GM23338 (cell line): ENCODE measurements around the gene OOEP. TPM values are rescaled to one million over a fixed set of nuclear protein-coding genes. Genes with fewer than 3 reads are reported as not detected.

Source experiments
- ATAC-seq: fragments of 200-7000 bp; cut with Tn5 transposase; 3 replicates; pipeline ENCODE4 v1.9.1; 2020
- DNase-seq: peaks from one replicate; pipeline ENCODE4 v3.0.0-alpha.2; 2015; ENCODE audit warnings: low spot score
- H2AFZ ChIP-seq: fragments of 200-600 bp; sonication (generic); 2 replicates; pipeline ENCODE4 v1.8.0; 2016; ENCODE audit warnings: antibody characterized with exemption, mild to moderate bottlenecking, moderate library complexity
- H3F3A ChIP-seq: fragments of 200-600 bp; sonication (generic); replicated peaks from 2 replicates; pipeline ENCODE4 v1.8.0; 2017; ENCODE audit warnings: antibody characterized with exemption, mixed run types, low read depth
- H3K27ac ChIP-seq: fragments of 200-600 bp; sonication (generic); 2 replicates; pipeline ENCODE4 v1.6.1; 2016; ENCODE audit warnings: low read depth
- H3K27me3 ChIP-seq: fragments of 200-600 bp; sonication (generic); 2 replicates; pipeline ENCODE4 v1.8.0; 2016; ENCODE audit warnings: mild to moderate bottlenecking, mixed run types, moderate library complexity; ENCODE audit not compliant: insufficient read depth
- H3K36me3 ChIP-seq: fragments of 200-600 bp; sonication (generic); 2 replicates; pipeline ENCODE4 v1.8.0; 2016; ENCODE audit warnings: mild to moderate bottlenecking; ENCODE audit not compliant: insufficient read depth
- H3K4me1 ChIP-seq: fragments of 200-600 bp; sonication (generic); 2 replicates; pipeline ENCODE4 v1.8.0; 2016; ENCODE audit warnings: mild to moderate bottlenecking, moderate library complexity; ENCODE audit not compliant: insufficient read depth
- H3K4me2 ChIP-seq: fragments of 200-600 bp; sonication (generic); 2 replicates; pipeline ENCODE4 v1.7.1; 2017; ENCODE audit warnings: mixed run types
- H3K4me3 ChIP-seq: fragments of 200-600 bp; sonication (generic); 2 replicates; pipeline ENCODE4 v1.6.1; 2016; ENCODE audit warnings: mixed run types
- H3K79me2 ChIP-seq: fragments of 200-600 bp; sonication (generic); replicated peaks from 2 replicates; pipeline ENCODE4 v1.8.0; 2017; ENCODE audit warnings: mild to moderate bottlenecking; ENCODE audit not compliant: insufficient read depth
- H3K9me2 ChIP-seq: fragments of 200-600 bp; sonication (generic); 2 replicates; pipeline ENCODE4 v1.8.0; 2017; ENCODE audit not compliant: insufficient read depth
- H4K20me1 ChIP-seq: fragments of 200-600 bp; sonication (generic); replicated peaks from 2 replicates; pipeline ENCODE4 v1.8.0; 2017; ENCODE audit warnings: mild to moderate bottlenecking; ENCODE audit not compliant: insufficient read depth
- H3K27ac Mint-ChIP-seq: 2 replicates; pipeline ENCODE4 v1.8.0; 2020; ENCODE audit warnings: inconsistent platforms, mild to moderate bottlenecking, moderate library complexity, mixed read lengths
- H3K27me3 Mint-ChIP-seq: 3 replicates; pipeline ENCODE4 v1.8.0; 2022; ENCODE audit warnings: low read depth, mild to moderate bottlenecking, moderate library complexity, mixed read lengths, inconsistent platforms; ENCODE audit not compliant: insufficient read depth, poor library complexity
- H3K36me3 Mint-ChIP-seq: 3 replicates; pipeline ENCODE4 v1.8.0; 2021; ENCODE audit warnings: low read depth, mild to moderate bottlenecking, inconsistent platforms, moderate library complexity, mixed read lengths
- H3K4me1 Mint-ChIP-seq: 3 replicates; pipeline ENCODE4 v1.8.0; 2020; ENCODE audit warnings: mild to moderate bottlenecking, inconsistent platforms, mixed read lengths
- H3K4me3 Mint-ChIP-seq: 3 replicates; pipeline ENCODE4 v1.8.0; 2021; ENCODE audit warnings: moderate library complexity, mild to moderate bottlenecking, inconsistent platforms, mixed read lengths
- H3K9me3 Mint-ChIP-seq: 3 replicates; pipeline ENCODE4 v1.8.0; 2020; ENCODE audit warnings: moderate library complexity, mild to moderate bottlenecking, inconsistent platforms, mixed read lengths
- EZH2 ChIP-seq: fragments of 200-600 bp; sonication (generic); IDR thresholded peaks from one replicate; pipeline ENCODE4 v1.8.0; 2017; ENCODE audit warnings: antibody characterized with exemption, mild to moderate bottlenecking, low read depth; ENCODE audit not compliant: unreplicated experiment
- EZH2phosphoT487 ChIP-seq: fragments of 200-600 bp; sonication (generic); IDR thresholded peaks from one replicate; pipeline ENCODE4 v1.8.1; 2018; ENCODE audit warnings: antibody characterized with exemption; ENCODE audit not compliant: unreplicated experiment
- NANOG ChIP-seq: IDR thresholded peaks from 2 replicates; pipeline ENCODE4 v1.6.1; 2016; ENCODE audit warnings: antibody characterized with exemption, borderline replicate concordance
- POLR2AphosphoS5 ChIP-seq: IDR thresholded peaks from 2 replicates; pipeline ENCODE4 v1.6.1; 2016; ENCODE audit warnings: antibody characterized with exemption, low read depth
- ZNF114 ChIP-seq: fragments of 250-450 bp; sonication (Bioruptor Pico); IDR thresholded peaks from 2 replicates; pipeline ENCODE4 v1.5.0; 2020; ENCODE audit warnings: mild to moderate bottlenecking, moderate library complexity
- ZNF331 ChIP-seq: fragments of 250-450 bp; sonication (Bioruptor Pico); IDR thresholded peaks from 2 replicates; pipeline ENCODE4 v1.5.0; 2020; ENCODE audit warnings: low read depth, mild to moderate bottlenecking, moderate library complexity
- polyA plus RNA-seq: library from polyadenylated mRNA; unstranded; fragments of >200 nt; fragmentation: Nextera tagmentation; extraction: Ambion mirVana; gene quantifications from 2 replicates; pipeline ENCODE4 v1.2.1, GENCODE V29; 2016
- total RNA-seq: library from RNA; depleted of rRNA; stranded (reverse); fragments of >200 nt; shearing (Covaris generic); gene quantifications from 2 replicates; pipeline ENCODE4 v1.2.3, GENCODE V29; 2014
- TF ChIP-seq, protein P1 (sequence below): fragments of 250-450 bp; sonication (Bioruptor Pico); IDR thresholded peaks from 2 replicates; pipeline ENCODE4 v1.5.0; 2020; ENCODE audit warnings: mild to moderate bottlenecking, moderate library complexity
- TF ChIP-seq, protein P2 (sequence below), 2 experiments: fragments of 200-600 bp in 1 of 2; sonication (generic) in 1 of 2; conservative IDR thresholded peaks; 2 replicates each; pipeline versions ENCODE4 v1.5.1 to v1.6.1; 2016 to 2017; ENCODE audit warnings: antibody characterized with exemption in 2 of 2, low read depth in 2 of 2, mild to moderate bottlenecking in 2 of 2, moderate library complexity in 1 of 2

Gene OOEP
- total and polyA plus RNA-seq, 2 experiments from 2014 or later: 0.73 TPM; not detected in 1

DNA sequence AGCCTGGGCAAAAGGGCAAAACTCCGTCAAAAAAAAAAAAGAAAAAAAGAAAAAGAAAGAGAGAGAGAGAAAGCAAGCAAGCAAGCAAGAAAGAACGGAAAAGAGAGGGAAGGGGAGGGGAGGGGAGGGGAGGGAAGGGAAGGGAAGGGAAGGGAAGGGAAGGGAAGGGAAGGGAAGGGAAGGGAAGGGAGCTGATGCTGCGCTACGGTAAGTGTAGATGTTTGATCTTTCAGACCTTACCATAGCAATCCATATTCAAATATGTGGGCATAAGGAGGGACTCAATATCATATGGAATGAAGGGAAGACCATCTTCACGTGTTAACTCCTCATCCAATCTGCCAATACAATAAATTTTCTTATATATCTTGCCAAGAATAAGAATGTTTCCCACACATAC lies 27.5 kb downstream of the OOEP start (continued):
- TF ChIP-seq, protein P1, sequence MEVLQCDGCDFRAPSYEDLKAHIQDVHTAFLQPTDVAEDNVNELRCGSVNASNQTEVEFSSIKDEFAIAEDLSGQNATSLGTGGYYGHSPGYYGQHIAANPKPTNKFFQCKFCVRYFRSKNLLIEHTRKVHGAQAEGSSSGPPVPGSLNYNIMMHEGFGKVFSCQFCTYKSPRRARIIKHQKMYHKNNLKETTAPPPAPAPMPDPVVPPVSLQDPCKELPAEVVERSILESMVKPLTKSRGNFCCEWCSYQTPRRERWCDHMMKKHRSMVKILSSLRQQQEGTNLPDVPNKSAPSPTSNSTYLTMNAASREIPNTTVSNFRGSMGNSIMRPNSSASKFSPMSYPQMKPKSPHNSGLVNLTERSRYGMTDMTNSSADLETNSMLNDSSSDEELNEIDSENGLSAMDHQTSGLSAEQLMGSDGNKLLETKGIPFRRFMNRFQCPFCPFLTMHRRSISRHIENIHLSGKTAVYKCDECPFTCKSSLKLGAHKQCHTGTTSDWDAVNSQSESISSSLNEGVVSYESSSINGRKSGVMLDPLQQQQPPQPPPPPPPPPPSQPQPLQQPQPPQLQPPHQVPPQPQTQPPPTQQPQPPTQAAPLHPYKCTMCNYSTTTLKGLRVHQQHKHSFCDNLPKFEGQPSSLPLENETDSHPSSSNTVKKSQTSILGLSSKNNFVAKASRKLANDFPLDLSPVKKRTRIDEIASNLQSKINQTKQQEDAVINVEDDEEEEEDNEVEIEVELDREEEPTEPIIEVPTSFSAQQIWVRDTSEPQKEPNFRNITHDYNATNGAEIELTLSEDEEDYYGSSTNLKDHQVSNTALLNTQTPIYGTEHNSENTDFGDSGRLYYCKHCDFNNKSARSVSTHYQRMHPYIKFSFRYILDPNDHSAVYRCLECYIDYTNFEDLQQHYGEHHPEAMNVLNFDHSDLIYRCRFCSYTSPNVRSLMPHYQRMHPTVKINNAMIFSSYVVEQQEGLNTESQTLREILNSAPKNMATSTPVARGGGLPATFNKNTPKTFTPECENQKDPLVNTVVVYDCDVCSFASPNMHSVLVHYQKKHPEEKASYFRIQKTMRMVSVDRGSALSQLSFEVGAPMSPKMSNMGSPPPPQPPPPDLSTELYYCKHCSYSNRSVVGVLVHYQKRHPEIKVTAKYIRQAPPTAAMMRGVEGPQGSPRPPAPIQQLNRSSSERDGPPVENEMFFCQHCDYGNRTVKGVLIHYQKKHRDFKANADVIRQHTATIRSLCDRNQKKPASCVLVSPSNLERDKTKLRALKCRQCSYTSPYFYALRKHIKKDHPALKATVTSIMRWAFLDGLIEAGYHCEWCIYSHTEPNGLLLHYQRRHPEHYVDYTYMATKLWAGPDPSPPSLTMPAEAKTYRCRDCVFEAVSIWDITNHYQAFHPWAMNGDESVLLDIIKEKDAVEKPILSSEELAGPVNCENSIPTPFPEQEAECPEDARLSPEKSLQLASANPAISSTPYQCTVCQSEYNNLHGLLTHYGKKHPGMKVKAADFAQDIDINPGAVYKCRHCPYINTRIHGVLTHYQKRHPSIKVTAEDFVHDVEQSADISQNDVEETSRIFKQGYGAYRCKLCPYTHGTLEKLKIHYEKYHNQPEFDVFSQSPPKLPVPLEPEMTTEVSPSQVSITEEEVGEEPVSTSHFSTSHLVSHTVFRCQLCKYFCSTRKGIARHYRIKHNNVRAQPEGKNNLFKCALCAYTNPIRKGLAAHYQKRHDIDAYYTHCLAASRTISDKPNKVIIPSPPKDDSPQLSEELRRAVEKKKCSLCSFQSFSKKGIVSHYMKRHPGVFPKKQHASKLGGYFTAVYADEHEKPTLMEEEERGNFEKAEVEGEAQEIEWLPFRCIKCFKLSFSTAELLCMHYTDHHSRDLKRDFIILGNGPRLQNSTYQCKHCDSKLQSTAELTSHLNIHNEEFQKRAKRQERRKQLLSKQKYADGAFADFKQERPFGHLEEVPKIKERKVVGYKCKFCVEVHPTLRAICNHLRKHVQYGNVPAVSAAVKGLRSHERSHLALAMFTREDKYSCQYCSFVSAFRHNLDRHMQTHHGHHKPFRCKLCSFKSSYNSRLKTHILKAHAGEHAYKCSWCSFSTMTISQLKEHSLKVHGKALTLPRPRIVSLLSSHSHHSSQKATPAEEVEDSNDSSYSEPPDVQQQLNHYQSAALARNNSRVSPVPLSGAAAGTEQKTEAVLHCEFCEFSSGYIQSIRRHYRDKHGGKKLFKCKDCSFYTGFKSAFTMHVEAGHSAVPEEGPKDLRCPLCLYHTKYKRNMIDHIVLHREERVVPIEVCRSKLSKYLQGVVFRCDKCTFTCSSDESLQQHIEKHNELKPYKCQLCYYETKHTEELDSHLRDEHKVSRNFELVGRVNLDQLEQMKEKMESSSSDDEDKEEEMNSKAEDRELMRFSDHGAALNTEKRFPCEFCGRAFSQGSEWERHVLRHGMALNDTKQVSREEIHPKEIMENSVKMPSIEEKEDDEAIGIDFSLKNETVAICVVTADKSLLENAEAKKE (CRISPR knock-in tag): no peak
- TF ChIP-seq ZNF114 (CRISPR knock-in tag): no peak

DNA sequence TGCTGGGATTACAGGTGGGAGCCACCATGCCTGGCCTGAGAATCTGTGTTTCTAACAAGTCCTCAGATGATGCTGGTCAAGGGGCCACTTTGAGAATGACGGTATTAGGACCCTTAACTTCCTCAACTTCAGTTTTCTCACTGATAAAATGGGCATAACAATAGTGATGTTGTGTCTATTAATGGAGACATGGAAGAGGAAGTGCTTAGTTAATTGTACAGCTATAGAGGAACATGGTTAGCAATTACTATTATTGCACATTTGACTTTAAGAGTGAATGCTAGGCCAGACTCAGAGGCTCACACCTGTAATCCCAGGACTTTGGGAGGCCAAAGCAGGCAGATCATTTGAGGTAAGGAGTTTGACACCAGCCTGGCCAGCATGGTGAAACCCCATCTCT lies 28.4 kb downstream of the OOEP start:
- H3K36me3 ChIP-seq: no peaks in the 10 kb centered on the region
- no peak overlapping the region for H3K4me2 ChIP-seq
- H3K4me1 ChIP-seq: 0 out of 2 replicates have a peak, but pooled peaks cover 4% of the 10 kb centered on the region
- H3K27me3 Mint-ChIP-seq: peaks cover 5% of the 10 kb centered on the region
- no peaks in the 10 kb centered on the region for H3K79me2 ChIP-seq
- H3K36me3 Mint-ChIP-seq: no peaks in the 10 kb centered on the region
- H2AFZ ChIP-seq: no peak overlapping the region
- H3K9me2 ChIP-seq: no peaks in the 10 kb centered on the region
- no peak overlapping the region for H3K27ac ChIP-seq
- no peak overlapping the region for H3K4me3 Mint-ChIP-seq
- H3K4me1 Mint-ChIP-seq: peaks cover 7% of the 10 kb centered on the region; the same call in 1 of the 3 replicates
- H4K20me1 ChIP-seq: no peaks in the 10 kb centered on the region
- H3K4me3 ChIP-seq: no peak overlapping the region
- no peak overlapping the region for H3K27ac Mint-ChIP-seq
- no peak for DNase-seq
- H3F3A ChIP-seq: no peaks in the 10 kb centered on the region
- H3K27me3 ChIP-seq: no peaks in the 10 kb centered on the region
- no peak for ATAC-seq
- H3K9me3 Mint-ChIP-seq: no peaks in the 10 kb centered on the region
- TF ChIP-seq, protein P2, sequence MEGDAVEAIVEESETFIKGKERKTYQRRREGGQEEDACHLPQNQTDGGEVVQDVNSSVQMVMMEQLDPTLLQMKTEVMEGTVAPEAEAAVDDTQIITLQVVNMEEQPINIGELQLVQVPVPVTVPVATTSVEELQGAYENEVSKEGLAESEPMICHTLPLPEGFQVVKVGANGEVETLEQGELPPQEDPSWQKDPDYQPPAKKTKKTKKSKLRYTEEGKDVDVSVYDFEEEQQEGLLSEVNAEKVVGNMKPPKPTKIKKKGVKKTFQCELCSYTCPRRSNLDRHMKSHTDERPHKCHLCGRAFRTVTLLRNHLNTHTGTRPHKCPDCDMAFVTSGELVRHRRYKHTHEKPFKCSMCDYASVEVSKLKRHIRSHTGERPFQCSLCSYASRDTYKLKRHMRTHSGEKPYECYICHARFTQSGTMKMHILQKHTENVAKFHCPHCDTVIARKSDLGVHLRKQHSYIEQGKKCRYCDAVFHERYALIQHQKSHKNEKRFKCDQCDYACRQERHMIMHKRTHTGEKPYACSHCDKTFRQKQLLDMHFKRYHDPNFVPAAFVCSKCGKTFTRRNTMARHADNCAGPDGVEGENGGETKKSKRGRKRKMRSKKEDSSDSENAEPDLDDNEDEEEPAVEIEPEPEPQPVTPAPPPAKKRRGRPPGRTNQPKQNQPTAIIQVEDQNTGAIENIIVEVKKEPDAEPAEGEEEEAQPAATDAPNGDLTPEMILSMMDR (conservative IDR thresholded peaks at IDR 0.05; ENCODE audit: low read depth in 2 of 2): no peak
- TF ChIP-seq EZH2 (no peak), ZNF331 (no peak), ZNF114 (CRISPR knock-in tag) (no peak), NANOG (no peak), EZH2phosphoT487 (no peak), POLR2AphosphoS5 (no peak)
- TF ChIP-seq, protein P1 (CRISPR knock-in tag): no peak
